Endodermal cell (in vitro differentiated cells): Measurements from ENCODE around the gene CAPN13. TPM values are rescaled to one million over a fixed set of nuclear protein-coding genes. Genes with fewer than 3 reads are reported as not detected.

Experiments used
- DNase-seq: peaks from one replicate; pipeline ENCODE4 v3.0.0-alpha.2; 2017
- H3K27ac ChIP-seq: 2 replicates; pipeline ENCODE4 v1.5.1; 2013; ENCODE audit warnings: mild to moderate bottlenecking, low read depth, low read length, moderate library complexity
- H3K27me3 ChIP-seq: 2 replicates; pipeline ENCODE4 v1.6.1; 2013; ENCODE audit warnings: mild to moderate bottlenecking, low read length, moderate library complexity; ENCODE audit not compliant: insufficient read depth, control insufficient read depth, poor library complexity, severe bottlenecking
- H3K36me3 ChIP-seq: 2 replicates; pipeline ENCODE4 v1.7.0; 2013; ENCODE audit warnings: mild to moderate bottlenecking, low read length, moderate library complexity; ENCODE audit not compliant: control insufficient read depth, insufficient read depth
- H3K4me1 ChIP-seq: one replicate; pipeline ENCODE4 v1.7.0; 2013; ENCODE audit warnings: low read length; ENCODE audit not compliant: control insufficient read depth, insufficient read depth
- H3K4me3 ChIP-seq: 2 replicates; pipeline ENCODE4 v1.5.1; 2013; ENCODE audit warnings: mild to moderate bottlenecking, low read length, moderate library complexity
- H3K9ac ChIP-seq: 2 replicates; pipeline ENCODE4 v1.6.1; 2013; ENCODE audit warnings: mild to moderate bottlenecking, low read length, moderate library complexity; ENCODE audit not compliant: poor library complexity, severe bottlenecking; ENCODE audit errors: extremely low read depth
- H3K9me3 ChIP-seq: 2 replicates; pipeline ENCODE4 v1.6.1; 2013; ENCODE audit warnings: mild to moderate bottlenecking, low read length, moderate library complexity; ENCODE audit not compliant: control insufficient read depth
- H3K27ac Mint-ChIP-seq: 2 replicates; pipeline ENCODE4 v1.8.0; 2020; ENCODE audit warnings: mixed read lengths
- H3K27me3 Mint-ChIP-seq: 2 replicates; pipeline ENCODE4 v1.8.0; 2021; ENCODE audit warnings: mild to moderate bottlenecking, mixed read lengths; ENCODE audit not compliant: insufficient read depth
- H3K36me3 Mint-ChIP-seq: 2 replicates; pipeline ENCODE4 v1.8.0; 2020; ENCODE audit warnings: low read depth, mixed read lengths
- H3K4me1 Mint-ChIP-seq: 2 replicates; pipeline ENCODE4 v1.8.0; 2020; ENCODE audit warnings: mixed read lengths
- H3K4me3 Mint-ChIP-seq: 2 replicates; pipeline ENCODE4 v1.8.0; 2020; ENCODE audit warnings: mild to moderate bottlenecking, moderate library complexity, mixed read lengths
- H3K9me3 Mint-ChIP-seq: 2 replicates; pipeline ENCODE4 v1.8.0; 2020; ENCODE audit warnings: mild to moderate bottlenecking, mixed read lengths
- CTCF ChIP-seq: fragments of 200-600 bp; sonication (generic); conservative IDR thresholded peaks from 2 replicates; pipeline ENCODE4 v1.5.0; 2021; ENCODE audit warnings: antibody characterized with exemption, mild to moderate bottlenecking
- WGBS, 2 experiments: methylation state at CpG; one replicate each; pipeline versions ENCODE4 v1.1.5 to v1.1.7; 2013; ENCODE audit warnings: missing lambda C conversion rate in 2 of 2, mixed read lengths in 1 of 2; ENCODE audit not compliant: insufficient coverage in 1 of 2, insufficient read length in 1 of 2; 5-methylcytosine and 5-hydroxymethylcytosine counted together
- total RNA-seq, 2 donors: library from RNA; stranded (reverse); fragmentation: NEBNext Ultra II Directional in 1 of 2; extraction: Animal tissue kit (Norgen Biotek cat#: 25700) in 1 of 2; gene quantifications; 2 replicates in 1 of 2; 3 replicates in 1 of 2; pipeline ENCODE4 v1.2.1, GENCODE V29; 2021

CAPN13 gene
- total RNA-seq, 2 donors from 2014 or later, result 29.5 to 38.6 TPM

GRCh38 chr2:30765191-30765590 is 42.1 kb downstream of the CAPN13 start:
- Mint-ChIP-seq H3K4me1 (peaks cover 2% of the 10 kb centered on the region), H3K36me3 (peaks cover 49% of the 10 kb centered on the region), H3K27ac (no peak overlapping the region), H3K9me3 (no peaks in the 10 kb centered on the region), H3K4me3 (no peak overlapping the region), H3K27me3 (peaks cover 1% of the 10 kb centered on the region)
- DNase-seq, result no peak
- Histone ChIP-seq H3K27me3 (no peaks in the 10 kb centered on the region), H3K9me3 (no peaks in the 10 kb centered on the region), H3K4me3 (no peak overlapping the region), H3K36me3 (peaks cover 8% of the 10 kb centered on the region), H3K27ac (no peak overlapping the region), H3K9ac (no peak overlapping the region), H3K4me1 (no peaks in the 10 kb centered on the region)
- WGBS, 2 experiments, result 81 to 87% methylated on average over 3 to 4 of the region's 4 CpGs
- no peak for TF ChIP-seq CTCF

- Histone ChIP-seq H3K27ac (no peak overlapping the region), H3K4me1 (no peaks in the 10 kb centered on the region), H3K4me3 (no peak overlapping the region), H3K36me3 (peaks cover 8% of the 10 kb centered on the region), H3K27me3 (no peaks in the 10 kb centered on the region), H3K9ac (no peak overlapping the region), H3K9me3 (no peaks in the 10 kb centered on the region)
- Mint-ChIP-seq H3K4me1 (peaks cover 2% of the 10 kb centered on the region), H3K9me3 (no peaks in the 10 kb centered on the region), H3K27ac (no peak overlapping the region), H3K27me3 (peaks cover 1% of the 10 kb centered on the region), H3K36me3 (peaks cover 42% of the 10 kb centered on the region), H3K4me3 (no peak overlapping the region)
- peak; percentile 30 for DNase-seq
- 84 to 96% methylated on average over 7 to 12 of the region's 12 CpGs for WGBS, 2 experiments
- TF ChIP-seq CTCF, result no peak
Measured at GRCh38 chr2:30764021-30764800, 43.0 kb downstream of the CAPN13 start.

- no peaks in the 10 kb centered on the region for H3K9me3 Mint-ChIP-seq
- H3K27ac Mint-ChIP-seq, result no peak overlapping the region
Measured at GRCh38 chr2:30763151-30763660, 44.0 kb downstream of the CAPN13 start.

More at GRCh38 chr2:30763151-30763660, 44.0 kb downstream of the CAPN13 start:
- Mint-ChIP-seq H3K36me3 (peaks cover 39% of the 10 kb centered on the region), H3K27me3 (peaks cover 1% of the 10 kb centered on the region), H3K4me1 (peaks cover 2% of the 10 kb centered on the region), H3K4me3 (no peak overlapping the region)
- no peak overlapping the region for H3K4me3 ChIP-seq
- H3K36me3 ChIP-seq, result peaks cover 8% of the 10 kb centered on the region
- no peak overlapping the region for H3K27ac ChIP-seq
- no peaks in the 10 kb centered on the region for H3K9me3 ChIP-seq
- no peaks in the 10 kb centered on the region for H3K27me3 ChIP-seq
- DNase-seq, result no peak
- no peak for TF ChIP-seq CTCF
- H3K4me1 ChIP-seq, result no peaks in the 10 kb centered on the region
- 88 to 100% methylated on average over 2 to 3 of the region's 3 CpGs for WGBS, 2 experiments
- H3K9ac ChIP-seq, result no peak overlapping the region
